Bronchial smooth muscle cell (primary cell): ENCODE data around the gene HSPB7. TPM values are rescaled to one million over a fixed set of nuclear protein-coding genes. Genes with fewer than 3 reads are reported as not detected.

Source experiments
- total RNA-seq: library from RNA; depleted of rRNA; stranded (reverse); fragments of >200 nt; gene quantifications from 2 replicates; pipeline ENCODE4 v1.2.1, GENCODE V29; 2014

The HSPB7 gene
- total RNA-seq: 0.47 and 2.9 TPM in 2 replicates

DNA sequence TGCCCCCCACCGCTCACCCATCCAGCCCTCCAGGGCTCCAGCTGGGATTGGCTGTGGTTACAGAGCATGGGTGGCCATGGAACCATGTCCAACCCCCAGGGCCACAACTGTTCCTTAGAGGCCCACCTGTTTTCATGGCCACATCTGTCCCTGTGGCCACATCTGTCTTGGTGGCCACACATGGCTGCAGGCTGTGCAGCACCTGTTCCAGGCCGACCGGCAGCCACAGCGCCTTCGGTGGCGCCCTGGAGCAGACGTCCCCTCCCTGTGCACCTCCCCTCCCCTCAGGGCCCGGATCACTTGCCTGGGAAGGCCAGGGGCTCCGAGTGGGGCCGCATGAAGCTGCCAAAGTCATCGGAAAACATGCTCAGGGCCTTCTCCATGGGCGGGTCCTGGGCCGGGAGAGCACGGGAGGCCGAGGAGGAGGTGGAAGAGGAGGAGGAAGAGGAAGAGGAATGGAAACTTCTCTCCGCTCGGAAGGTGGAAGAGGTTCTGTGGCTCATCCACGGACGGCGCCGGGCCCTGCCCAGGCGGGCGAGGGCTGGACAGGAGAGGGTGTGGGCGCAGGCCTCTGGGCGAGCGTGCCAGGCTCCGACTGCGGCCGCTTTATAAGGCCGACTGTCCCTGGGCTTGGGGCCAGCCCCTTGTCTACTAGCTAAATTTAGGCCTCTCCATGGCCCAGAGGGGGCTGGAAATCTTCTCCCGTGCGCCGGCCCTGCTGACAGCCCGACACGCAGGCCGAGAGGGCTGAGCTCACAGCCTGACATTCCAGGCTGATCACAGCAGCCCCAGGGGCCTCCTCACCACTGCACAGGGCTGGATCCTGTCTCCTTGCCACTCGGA lies at the start of gene HSPB7:
HSPB7 (minus strand) TSS at position 583 of the 843 bp plus-strand sequence; CDS start at position 503, 80 bp downstream.

DNA sequence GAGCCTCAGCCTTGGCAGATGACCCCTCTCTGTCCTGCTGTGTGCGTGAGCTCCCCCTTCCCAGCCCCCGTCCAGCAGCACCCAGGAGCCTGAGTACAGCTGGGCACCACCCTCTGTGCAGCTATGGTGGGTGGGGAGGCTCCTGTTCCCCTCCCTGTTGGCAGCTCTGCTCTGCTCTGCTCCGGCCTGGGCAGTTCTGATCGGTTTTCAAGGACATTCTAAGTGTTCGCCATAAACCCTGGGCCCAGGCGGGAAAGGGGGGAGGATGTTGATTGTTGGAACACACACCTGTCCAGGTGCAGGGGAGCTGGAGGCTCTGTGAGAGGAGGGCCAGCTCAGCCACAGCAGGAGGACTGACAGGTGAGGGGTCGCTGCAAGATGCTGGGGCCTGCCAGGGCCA lies 25.7 kb upstream of the HSPB7 start, which contains the start of gene CLCNKB:
CLCNKB (plus strand) TSS at position 262 of the 400 bp plus-strand sequence. CDS start 711 bp downstream, outside the sequence.

DNA sequence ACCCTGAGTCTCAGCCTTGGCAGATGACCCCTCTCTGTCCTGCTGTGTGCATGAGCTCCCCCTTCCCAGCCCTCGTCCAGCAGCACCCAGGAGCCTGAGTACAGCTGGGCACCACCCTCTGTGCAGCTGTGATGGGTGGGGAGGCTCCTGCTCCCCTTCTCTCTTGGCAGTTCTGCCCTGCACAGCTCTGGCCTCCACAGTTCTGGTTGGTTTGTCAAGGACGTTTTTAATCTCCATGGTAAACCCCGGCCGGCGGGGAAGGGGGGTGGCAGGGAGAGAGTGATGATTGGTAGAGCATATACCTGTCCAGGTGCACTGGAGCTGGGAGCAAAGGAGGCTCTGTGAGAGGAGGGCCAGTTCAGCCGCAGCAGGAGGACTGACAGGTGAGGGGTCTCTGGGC lies 3.8 kb upstream of the HSPB7 start, which contains the start of gene CLCNKA:
CLCNKA (plus strand) TSS at position 356 of the 400 bp plus-strand sequence. CDS start 584 bp downstream, outside the sequence.

DNA sequence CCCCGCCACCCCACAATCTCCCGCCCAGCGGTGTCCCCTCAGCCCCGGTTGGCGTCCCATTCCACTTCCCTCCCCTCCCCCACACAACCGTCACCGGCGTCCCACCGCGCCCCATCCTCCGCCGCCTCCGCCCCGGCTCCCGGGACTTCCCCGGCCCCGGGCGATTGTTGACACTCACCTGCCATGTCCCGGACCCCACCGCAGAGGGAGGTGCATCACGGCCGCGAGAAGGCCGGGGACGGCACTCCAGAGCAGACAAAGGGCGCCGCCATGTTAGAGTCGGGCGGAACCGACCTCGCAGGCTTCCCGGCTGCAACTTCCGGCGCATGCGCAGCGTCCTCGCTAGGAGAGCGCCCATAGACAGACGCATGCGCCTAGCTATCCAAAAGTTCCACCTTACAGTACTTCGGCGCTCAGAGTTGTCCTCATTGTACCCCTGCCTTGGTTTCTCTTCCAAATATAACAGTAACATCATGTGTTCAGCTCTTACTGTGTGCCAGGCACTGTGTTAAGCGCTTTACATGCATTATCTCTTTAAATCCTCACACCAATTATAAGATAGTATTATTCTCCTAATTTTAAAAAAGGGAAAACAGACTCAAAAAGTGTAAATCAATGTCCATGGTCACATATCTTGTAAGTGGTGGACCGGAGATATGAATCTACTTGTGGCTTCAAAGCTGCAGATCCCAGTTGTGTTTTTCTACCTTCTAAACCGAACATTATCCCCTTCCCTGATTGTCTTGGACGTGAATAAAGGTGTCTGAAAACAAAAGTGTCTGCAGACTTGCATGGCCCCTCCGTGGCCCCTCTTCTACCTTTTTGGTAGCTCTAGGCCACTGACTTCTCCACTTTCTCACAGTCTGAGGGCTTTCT lies 41.8 kb downstream of the HSPB7 start, which contains the start of gene ZBTB17:
ZBTB17 (minus strand) TSS at position 297 of the 876 bp plus-strand sequence. CDS start 27,606 bp downstream, outside the sequence.

Other genes with a start within 250 kb of the HSPB7 start
- 14.8 and 15.3 TPM in 2 replicates for gene UQCRHL, start 210.4 kb downstream of the HSPB7 start, total RNA-seq
- gene SPEN, start 170.3 kb downstream of the HSPB7 start, total RNA-seq: 6.8 and 8.6 TPM in 2 replicates
- 46.2 and 69.1 TPM in 2 replicates for gene ZBTB17, start 41.9 kb downstream of the HSPB7 start, total RNA-seq
- gene SRARP, start 13.8 kb downstream of the HSPB7 start, total RNA-seq: not detected in 2 replicates
- not detected in 2 replicates for gene CLCNKA, start 4.0 kb upstream of the HSPB7 start, total RNA-seq
- 0.17 TPM in 1 of 2 replicates, not detected in the other for gene CLCNKB, start 25.7 kb upstream of the HSPB7 start, total RNA-seq
- not detected in 2 replicates for gene FAM131C, start 55.6 kb upstream of the HSPB7 start, total RNA-seq
- 2.9 and 7.9 TPM in 2 replicates for gene EPHA2, start 138.0 kb upstream of the HSPB7 start, total RNA-seq
- gene ARHGEF19, start 194.6 kb upstream of the HSPB7 start, total RNA-seq: 1.6 and 2.0 TPM in 2 replicates
- 10.8 and 11.5 TPM in 2 replicates for gene CPLANE2, start 219.1 kb upstream of the HSPB7 start, total RNA-seq